GM18861 (cell line): ENCODE data around the gene CDH4.
"Not testable (repeated sequence)": the region's sequence is repeated elsewhere in the genome, so short reads cannot be mapped to it uniquely, and the experiment has no call there.

ENCODE experiments used
- ATAC-seq: cut with Tn5 transposase; IDR thresholded peaks from one replicate; pipeline ENCODE4 v1.9.1; 2021; ENCODE audit not compliant: unreplicated experiment

Gene CDH4

GRCh38 chr20:61253640-61254511 is 1.8 kb downstream of the CDH4 start:
- ATAC-seq: no peak

- ATAC-seq: no peak
Observed at GRCh38 chr20:61254881-61255626, 3.0 kb downstream of the CDH4 start.

- no peak for ATAC-seq
Observed at GRCh38 chr20:61256365-61256764, 4.3 kb downstream of the CDH4 start.

- ATAC-seq: no peak
Observed at GRCh38 chr20:61256824-61257223, 4.8 kb downstream of the CDH4 start.

- no peak for ATAC-seq
Observed at GRCh38 chr20:61257611-61258010, 5.5 kb downstream of the CDH4 start.

- ATAC-seq: no peak
Observed at GRCh38 chr20:61259741-61260140, 7.7 kb downstream of the CDH4 start.

GRCh38 chr20:61260905-61261304 is 8.8 kb downstream of the CDH4 start:
- no peak for ATAC-seq

GRCh38 chr20:61262036-61262435 is 10.0 kb downstream of the CDH4 start:
- ATAC-seq: no peak

- ATAC-seq: no peak
Observed at GRCh38 chr20:61262514-61262913, 10.5 kb downstream of the CDH4 start.

- no peak for ATAC-seq
Observed at GRCh38 chr20:61263084-61263695, 11.1 kb downstream of the CDH4 start.

- ATAC-seq: no peak
Observed at GRCh38 chr20:61263938-61264337, 11.9 kb downstream of the CDH4 start.

GRCh38 chr20:61267241-61267640 is 15.2 kb downstream of the CDH4 start:
- ATAC-seq: no peak

GRCh38 chr20:61268024-61268423 is 16.0 kb downstream of the CDH4 start:
- no peak for ATAC-seq

GRCh38 chr20:61271312-61272231 is 19.5 kb downstream of the CDH4 start:
- ATAC-seq: no peak

- not testable (repeated sequence) for ATAC-seq
Observed at GRCh38 chr20:61273024-61273423, 21.0 kb downstream of the CDH4 start.

GRCh38 chr20:61273666-61274065 is 21.6 kb downstream of the CDH4 start:
- ATAC-seq: not testable (repeated sequence)

- ATAC-seq: no peak
Observed at GRCh38 chr20:61274326-61274725, 22.3 kb downstream of the CDH4 start.

GRCh38 chr20:61278296-61278695 is 26.2 kb downstream of the CDH4 start:
- no peak for ATAC-seq

GRCh38 chr20:61279621-61280150 is 27.6 kb downstream of the CDH4 start:
- ATAC-seq: no peak

- no peak for ATAC-seq
Observed at GRCh38 chr20:61280217-61280980, 28.3 kb downstream of the CDH4 start.
